WTC11 (cell line): ENCODE data around the gene CLCN1. TPM values are rescaled to one million over a fixed set of nuclear protein-coding genes. Genes with fewer than 3 reads are reported as not detected.

Experiments used
- ATAC-seq: fragments of 200-7000 bp; cut with Tn5 transposase; 2 replicates; pipeline ENCODE4 v1.10.0; 2021; ENCODE audit warnings: mild to moderate bottlenecking, moderate library complexity
- CTCF ChIA-PET: fragments of 300-600 bp; sonication (Branson Sonifier 250); formaldehyde crosslinking; loops from one replicate; lab custom pipeline; 2021; ENCODE audit warnings: antibody characterized with exemption; lab: Charles Lee
- POLR2A ChIA-PET: fragments of 350-600 bp; sonication (Branson Sonifier 250); formaldehyde crosslinking; loops from one replicate; lab custom pipeline; 2021; ENCODE audit warnings: antibody characterized with exemption; lab: Charles Lee
- DNase-seq: peaks from one replicate; pipeline ENCODE4 v3.0.0; 2021; ENCODE audit warnings: low spot score
- H3K27ac Mint-ChIP-seq: 2 replicates; pipeline ENCODE4 v1.8.0; 2021; ENCODE audit warnings: mixed read lengths
- H3K27me3 Mint-ChIP-seq: 2 replicates; pipeline ENCODE4 v1.8.0; 2021; ENCODE audit warnings: low read depth, mild to moderate bottlenecking, moderate library complexity, mixed read lengths
- H3K36me3 Mint-ChIP-seq: 2 replicates; pipeline ENCODE4 v1.8.0; 2021; ENCODE audit warnings: mixed read lengths
- H3K4me1 Mint-ChIP-seq: 2 replicates; pipeline ENCODE4 v1.8.0; 2022; ENCODE audit warnings: mixed read lengths
- H3K4me3 Mint-ChIP-seq: 2 replicates; pipeline ENCODE4 v1.8.0; 2021; ENCODE audit warnings: mild to moderate bottlenecking, moderate library complexity, mixed read lengths
- H3K9me3 Mint-ChIP-seq: 2 replicates; pipeline ENCODE4 v1.8.0; 2021; ENCODE audit warnings: mixed read lengths
- FOXP1 ChIP-seq: sonication (generic); formaldehyde crosslinking; IDR thresholded peaks from 2 replicates; pipeline ENCODE4 v1.8.0; 2022; ENCODE audit warnings: missing genetic modification reagents, mild to moderate bottlenecking, moderate library complexity, borderline replicate concordance
- KAT7 ChIP-seq: sonication (generic); formaldehyde crosslinking; IDR thresholded peaks from 2 replicates; pipeline ENCODE4 v1.8.1; 2023; ENCODE audit warnings: missing genetic modification reagents, mild to moderate bottlenecking, borderline replicate concordance
- NR3C1 ChIP-seq: sonication (generic); formaldehyde crosslinking; conservative IDR thresholded peaks from 2 replicates; pipeline ENCODE4 v1.8.1; 2023; ENCODE audit warnings: low read depth, mild to moderate bottlenecking, missing genetic modification reagents
- OVOL2 ChIP-seq: fragments of 250-450 bp; sonication (Bioruptor Pico); IDR thresholded peaks from 2 replicates; pipeline ENCODE4 v1.9.0; 2021; ENCODE audit warnings: mild to moderate bottlenecking, borderline replicate concordance
- TEAD1 ChIP-seq: sonication (generic); formaldehyde crosslinking; IDR thresholded peaks from 2 replicates; pipeline ENCODE4 v1.8.0; 2022; ENCODE audit warnings: mild to moderate bottlenecking, missing genetic modification reagents
- ZNF232 ChIP-seq: sonication (generic); formaldehyde crosslinking; IDR thresholded peaks from 2 replicates; pipeline ENCODE4 v1.8.0; 2022; ENCODE audit warnings: mild to moderate bottlenecking, missing genetic modification reagents
- total RNA-seq: library from RNA; stranded (reverse); gene quantifications from 3 replicates; pipeline ENCODE4 v1.2.3, GENCODE V29; 2021
- TF ChIP-seq, protein P1 (sequence below): sonication (generic); formaldehyde crosslinking; IDR thresholded peaks from 2 replicates; pipeline ENCODE4 v1.8.1; 2023; ENCODE audit warnings: mild to moderate bottlenecking, missing genetic modification reagents
- TF ChIP-seq, protein P2 (sequence below): sonication (generic); formaldehyde crosslinking; IDR thresholded peaks from 2 replicates; pipeline ENCODE4 v1.8.1; 2022; ENCODE audit warnings: mild to moderate bottlenecking, moderate library complexity, missing genetic modification reagents
- TF ChIP-seq, protein P3 (sequence below): sonication (generic); formaldehyde crosslinking; conservative IDR thresholded peaks from 2 replicates; pipeline ENCODE4 v1.8.1; 2022; ENCODE audit warnings: mild to moderate bottlenecking, missing genetic modification reagents
- TF ChIP-seq, protein P4 (sequence below): sonication (generic); formaldehyde crosslinking; IDR thresholded peaks from 2 replicates; pipeline ENCODE4 v1.8.0; 2023; ENCODE audit warnings: missing genetic modification reagents, mild to moderate bottlenecking, borderline replicate concordance

Gene CLCN1
- total RNA-seq, 1 experiment from 2014 or later = 0.28 TPM

DNA sequence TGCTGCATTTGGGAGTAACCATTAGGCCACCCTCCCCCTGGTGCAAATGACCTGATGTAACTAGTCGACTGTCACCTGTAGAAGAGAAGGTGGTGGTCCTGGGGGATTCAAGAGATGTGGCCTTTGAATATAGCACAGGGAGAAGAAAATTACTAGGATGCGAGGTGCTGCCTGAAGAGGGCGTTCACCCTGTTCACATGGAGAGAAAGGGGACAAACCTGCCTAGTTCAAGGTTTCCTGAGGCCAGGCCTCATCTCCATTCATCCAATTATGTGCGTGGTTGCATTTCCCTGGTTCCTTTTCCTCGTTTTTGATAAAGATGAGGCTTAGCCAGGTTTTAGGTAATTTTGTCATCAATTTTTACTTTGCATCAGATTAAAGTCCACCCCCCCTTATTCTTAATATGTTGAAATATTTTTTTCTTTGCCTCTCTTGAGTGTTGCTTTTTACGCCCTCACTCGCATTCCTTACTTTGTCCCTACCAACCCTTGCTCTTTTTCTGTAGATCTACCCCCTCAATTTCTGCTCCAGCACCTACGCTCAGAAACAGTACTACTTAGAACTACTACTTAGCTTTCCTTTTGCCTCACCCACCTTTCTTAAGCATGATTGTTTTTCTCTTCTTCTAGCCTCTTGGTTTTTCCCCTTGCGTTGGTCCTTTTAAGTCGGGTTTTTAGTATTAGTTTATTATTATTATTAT lies 13.7 kb downstream of the CLCN1 start (continued):
- TF ChIP-seq, protein P1, sequence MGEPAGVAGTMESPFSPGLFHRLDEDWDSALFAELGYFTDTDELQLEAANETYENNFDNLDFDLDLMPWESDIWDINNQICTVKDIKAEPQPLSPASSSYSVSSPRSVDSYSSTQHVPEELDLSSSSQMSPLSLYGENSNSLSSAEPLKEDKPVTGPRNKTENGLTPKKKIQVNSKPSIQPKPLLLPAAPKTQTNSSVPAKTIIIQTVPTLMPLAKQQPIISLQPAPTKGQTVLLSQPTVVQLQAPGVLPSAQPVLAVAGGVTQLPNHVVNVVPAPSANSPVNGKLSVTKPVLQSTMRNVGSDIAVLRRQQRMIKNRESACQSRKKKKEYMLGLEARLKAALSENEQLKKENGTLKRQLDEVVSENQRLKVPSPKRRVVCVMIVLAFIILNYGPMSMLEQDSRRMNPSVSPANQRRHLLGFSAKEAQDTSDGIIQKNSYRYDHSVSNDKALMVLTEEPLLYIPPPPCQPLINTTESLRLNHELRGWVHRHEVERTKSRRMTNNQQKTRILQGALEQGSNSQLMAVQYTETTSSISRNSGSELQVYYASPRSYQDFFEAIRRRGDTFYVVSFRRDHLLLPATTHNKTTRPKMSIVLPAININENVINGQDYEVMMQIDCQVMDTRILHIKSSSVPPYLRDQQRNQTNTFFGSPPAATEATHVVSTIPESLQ (CRISPR knock-in tag) = no peak

DNA sequence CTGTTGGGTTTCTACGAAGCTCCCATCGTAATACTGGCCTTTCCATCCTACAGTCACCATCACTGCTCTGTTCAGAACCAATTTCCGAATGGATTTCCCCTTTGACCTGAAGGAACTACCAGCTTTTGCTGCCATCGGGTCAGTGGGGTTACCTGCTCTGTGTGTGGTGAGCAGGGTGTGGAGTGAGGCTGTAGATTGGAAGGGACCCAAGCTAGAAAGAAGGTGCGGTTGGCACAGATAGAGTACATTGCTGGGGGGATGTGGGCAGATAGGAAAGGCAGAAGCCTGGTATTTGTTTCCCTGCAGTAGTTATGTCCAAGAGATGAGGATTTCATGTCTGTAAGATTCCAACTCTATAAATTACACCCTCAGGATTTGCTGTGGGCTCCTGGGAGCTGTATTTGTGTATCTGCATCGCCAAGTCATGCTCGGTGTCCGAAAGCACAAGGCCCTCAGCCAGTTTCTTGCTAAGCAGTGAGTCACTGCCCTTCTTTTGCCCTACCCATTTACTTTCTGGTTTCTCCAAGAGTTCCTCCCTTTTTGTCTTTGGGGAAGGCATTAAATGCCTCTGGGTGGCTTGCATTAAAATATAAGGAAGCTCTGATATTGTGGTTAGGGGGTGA lies 15.4 kb downstream of the CLCN1 start:
- no peak overlapping the region for H3K4me3 Mint-ChIP-seq
- TF ChIP-seq, protein P2, sequence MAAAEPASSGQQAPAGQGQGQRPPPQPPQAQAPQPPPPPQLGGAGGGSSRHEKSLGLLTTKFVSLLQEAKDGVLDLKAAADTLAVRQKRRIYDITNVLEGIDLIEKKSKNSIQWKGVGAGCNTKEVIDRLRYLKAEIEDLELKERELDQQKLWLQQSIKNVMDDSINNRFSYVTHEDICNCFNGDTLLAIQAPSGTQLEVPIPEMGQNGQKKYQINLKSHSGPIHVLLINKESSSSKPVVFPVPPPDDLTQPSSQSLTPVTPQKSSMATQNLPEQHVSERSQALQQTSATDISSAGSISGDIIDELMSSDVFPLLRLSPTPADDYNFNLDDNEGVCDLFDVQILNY (CRISPR knock-in tag) = no peak
- no peak for TF ChIP-seq ZNF232 (CRISPR knock-in tag)
- no peak for TF ChIP-seq FOXP1 (CRISPR knock-in tag)
- no peak for TF ChIP-seq OVOL2 (CRISPR knock-in tag)
- TF ChIP-seq NR3C1 (CRISPR knock-in tag) = no peak
- no peak for TF ChIP-seq KAT7 (CRISPR knock-in tag)
- TF ChIP-seq, protein P3, sequence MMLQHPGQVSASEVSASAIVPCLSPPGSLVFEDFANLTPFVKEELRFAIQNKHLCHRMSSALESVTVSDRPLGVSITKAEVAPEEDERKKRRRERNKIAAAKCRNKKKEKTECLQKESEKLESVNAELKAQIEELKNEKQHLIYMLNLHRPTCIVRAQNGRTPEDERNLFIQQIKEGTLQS (CRISPR knock-in tag) = no peak
- TF ChIP-seq TEAD1 (CRISPR knock-in tag) = no peak
- TF ChIP-seq, protein P4, sequence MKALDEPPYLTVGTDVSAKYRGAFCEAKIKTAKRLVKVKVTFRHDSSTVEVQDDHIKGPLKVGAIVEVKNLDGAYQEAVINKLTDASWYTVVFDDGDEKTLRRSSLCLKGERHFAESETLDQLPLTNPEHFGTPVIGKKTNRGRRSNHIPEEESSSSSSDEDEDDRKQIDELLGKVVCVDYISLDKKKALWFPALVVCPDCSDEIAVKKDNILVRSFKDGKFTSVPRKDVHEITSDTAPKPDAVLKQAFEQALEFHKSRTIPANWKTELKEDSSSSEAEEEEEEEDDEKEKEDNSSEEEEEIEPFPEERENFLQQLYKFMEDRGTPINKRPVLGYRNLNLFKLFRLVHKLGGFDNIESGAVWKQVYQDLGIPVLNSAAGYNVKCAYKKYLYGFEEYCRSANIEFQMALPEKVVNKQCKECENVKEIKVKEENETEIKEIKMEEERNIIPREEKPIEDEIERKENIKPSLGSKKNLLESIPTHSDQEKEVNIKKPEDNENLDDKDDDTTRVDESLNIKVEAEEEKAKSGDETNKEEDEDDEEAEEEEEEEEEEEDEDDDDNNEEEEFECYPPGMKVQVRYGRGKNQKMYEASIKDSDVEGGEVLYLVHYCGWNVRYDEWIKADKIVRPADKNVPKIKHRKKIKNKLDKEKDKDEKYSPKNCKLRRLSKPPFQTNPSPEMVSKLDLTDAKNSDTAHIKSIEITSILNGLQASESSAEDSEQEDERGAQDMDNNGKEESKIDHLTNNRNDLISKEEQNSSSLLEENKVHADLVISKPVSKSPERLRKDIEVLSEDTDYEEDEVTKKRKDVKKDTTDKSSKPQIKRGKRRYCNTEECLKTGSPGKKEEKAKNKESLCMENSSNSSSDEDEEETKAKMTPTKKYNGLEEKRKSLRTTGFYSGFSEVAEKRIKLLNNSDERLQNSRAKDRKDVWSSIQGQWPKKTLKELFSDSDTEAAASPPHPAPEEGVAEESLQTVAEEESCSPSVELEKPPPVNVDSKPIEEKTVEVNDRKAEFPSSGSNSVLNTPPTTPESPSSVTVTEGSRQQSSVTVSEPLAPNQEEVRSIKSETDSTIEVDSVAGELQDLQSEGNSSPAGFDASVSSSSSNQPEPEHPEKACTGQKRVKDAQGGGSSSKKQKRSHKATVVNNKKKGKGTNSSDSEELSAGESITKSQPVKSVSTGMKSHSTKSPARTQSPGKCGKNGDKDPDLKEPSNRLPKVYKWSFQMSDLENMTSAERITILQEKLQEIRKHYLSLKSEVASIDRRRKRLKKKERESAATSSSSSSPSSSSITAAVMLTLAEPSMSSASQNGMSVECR = no peak
- TF ChIP-seq, all 79 proteins: peak for 0
- no peak overlapping the region for H3K27ac Mint-ChIP-seq
- no peaks in the 10 kb centered on the region for H3K9me3 Mint-ChIP-seq
- no peak for ATAC-seq
- no peak for DNase-seq
- peaks cover 4% of the 10 kb centered on the region; the same call in 1 of the 2 replicates for H3K4me1 Mint-ChIP-seq
- CTCF ChIA-PET = interaction anchor here (1.1 to 1.7 kb wide), 3 partner anchors 32 to 91 kb away, joined by 3 to 4 read pairs (median 3); no protein-coding TSS in a partner anchor
- H3K27me3 Mint-ChIP-seq = no peaks in the 10 kb centered on the region; the same call in 1 of the 2 replicates
- H3K36me3 Mint-ChIP-seq = no peaks in the 10 kb centered on the region
- POLR2A ChIA-PET = no interaction called here

DNA sequence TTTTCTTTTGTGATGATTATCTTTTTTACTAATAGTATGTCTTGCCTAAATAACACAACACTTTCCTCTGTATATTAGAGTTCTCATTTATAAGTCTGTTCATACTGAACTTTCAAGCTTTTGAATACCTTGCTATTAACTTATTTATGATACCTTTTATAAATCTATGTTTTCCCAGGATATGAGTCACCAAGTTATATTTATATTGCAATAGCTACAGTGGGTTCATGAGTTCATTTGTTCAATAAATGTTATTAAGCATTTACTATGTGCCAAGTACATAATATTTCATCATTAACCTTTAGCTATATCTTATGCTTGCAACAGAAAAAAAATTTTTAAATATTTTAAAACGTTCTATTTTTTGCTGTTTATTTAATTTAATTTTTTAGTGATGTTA lies 18.3 kb downstream of the CLCN1 start:
- Mint-ChIP-seq H3K4me1 (0 out of 2 replicates have a peak, but pooled peaks cover 3% of the 10 kb centered on the region), H3K27ac (no peak overlapping the region), H3K9me3 (no peaks in the 10 kb centered on the region), H3K36me3 (no peaks in the 10 kb centered on the region), H3K27me3 (peaks cover 2% of the 10 kb centered on the region; the same call in 1 of the 2 replicates), H3K4me3 (no peak overlapping the region)
- no peak for ATAC-seq
- TF ChIP-seq, protein P4 = no peak
- ChIA-PET POLR2A (no interaction called here), CTCF (interaction anchor here (1.5 kb wide), 1 partner anchor 119 kb away, joined by 5 read pairs; no protein-coding TSS in a partner anchor)
- no peak for DNase-seq
